ENCODE results near the gene CCNL2.
"Not testable (repeated sequence)": the region's sequence is repeated elsewhere in the genome, so short reads cannot be mapped to it uniquely, and the experiment has no call there.

The CCNL2 gene

DNA sequence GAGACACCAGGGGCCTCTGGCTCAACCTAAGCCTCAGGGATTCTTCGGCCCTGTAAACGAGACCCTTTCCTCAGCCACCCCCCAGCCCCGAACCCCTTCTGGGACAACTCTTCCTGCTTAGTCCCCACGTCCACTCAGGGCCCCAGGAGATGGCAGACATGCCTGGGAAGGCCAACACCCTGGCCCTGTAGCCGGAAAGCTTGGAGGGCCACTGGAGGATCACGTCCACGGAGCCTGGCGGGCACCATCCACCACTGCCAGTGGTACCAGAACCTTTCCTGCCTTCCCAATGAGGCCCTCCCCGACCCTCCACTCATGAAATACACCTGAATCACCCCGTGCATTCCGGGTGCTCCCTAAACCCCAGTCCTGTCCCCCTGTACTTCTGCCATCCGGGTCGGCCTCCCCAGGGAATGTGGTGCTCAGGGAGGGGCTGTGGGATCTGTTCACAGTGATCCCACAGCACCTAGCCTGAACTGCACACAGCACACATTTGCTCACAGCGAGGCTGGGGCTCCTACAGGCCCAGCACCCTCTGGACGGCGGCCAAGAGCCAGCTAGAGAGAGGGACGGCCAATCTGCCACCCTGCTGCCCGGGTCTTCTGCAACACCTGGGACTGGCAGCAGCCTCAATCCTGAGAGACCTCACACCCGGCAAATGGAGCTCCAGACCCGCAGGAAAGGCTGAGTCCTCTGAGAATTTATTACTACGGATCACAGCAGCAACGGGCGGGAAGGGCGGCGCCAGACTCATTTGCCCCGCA lies 25.9 kb downstream of the CCNL2 start:
- no peak for DNase-seq (ENCODE audit: low spot score)

DNA sequence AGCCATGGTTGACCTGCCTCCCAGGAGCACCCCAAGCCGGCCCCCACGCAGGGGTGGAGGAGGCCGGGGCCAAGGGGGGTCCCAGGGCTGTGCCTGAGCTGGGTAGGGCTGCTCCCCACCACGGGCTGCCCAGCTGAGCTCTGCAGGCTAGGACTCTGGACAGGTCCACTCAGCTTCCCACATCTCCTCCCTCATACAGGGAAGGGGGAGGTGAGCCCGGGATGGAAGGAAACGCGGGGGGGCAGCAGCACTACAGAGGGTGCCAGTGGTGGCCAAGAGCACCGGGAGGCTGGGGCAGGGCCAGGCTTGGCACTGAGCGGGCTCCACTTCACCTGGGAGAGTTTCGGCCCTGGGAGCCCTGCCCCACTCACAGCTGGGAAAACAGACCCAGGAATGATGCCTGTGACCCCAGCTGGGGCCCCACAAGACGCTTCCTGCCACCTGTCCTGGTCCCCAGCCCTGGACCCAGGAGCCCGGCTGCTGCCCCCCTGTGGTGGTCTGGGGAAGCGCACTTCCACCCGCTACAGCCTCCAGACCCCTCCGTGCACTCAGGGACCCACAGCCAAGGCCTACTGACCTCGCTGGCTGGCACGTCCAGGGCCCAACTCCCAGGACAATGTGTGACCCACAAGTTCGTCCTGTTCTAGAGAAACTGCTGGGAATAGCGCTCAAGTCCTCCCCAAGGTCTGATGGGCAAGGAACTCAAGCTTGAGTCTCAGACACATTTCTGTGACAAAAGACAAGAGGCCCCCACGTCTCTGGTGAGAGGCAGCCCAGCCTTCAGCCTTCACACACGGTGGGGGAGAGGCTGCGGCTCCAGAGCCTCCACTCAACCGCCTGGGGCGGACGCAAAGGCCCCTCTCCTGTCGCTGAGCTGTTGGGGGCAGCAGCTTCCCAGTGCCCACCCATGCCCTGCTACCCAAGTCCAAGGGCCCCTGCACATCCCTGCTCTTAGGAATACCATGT lies 27.1 kb downstream of the CCNL2 start:
- peak; percentile 85 for DNase-seq (ENCODE audit: low spot score)

DNA sequence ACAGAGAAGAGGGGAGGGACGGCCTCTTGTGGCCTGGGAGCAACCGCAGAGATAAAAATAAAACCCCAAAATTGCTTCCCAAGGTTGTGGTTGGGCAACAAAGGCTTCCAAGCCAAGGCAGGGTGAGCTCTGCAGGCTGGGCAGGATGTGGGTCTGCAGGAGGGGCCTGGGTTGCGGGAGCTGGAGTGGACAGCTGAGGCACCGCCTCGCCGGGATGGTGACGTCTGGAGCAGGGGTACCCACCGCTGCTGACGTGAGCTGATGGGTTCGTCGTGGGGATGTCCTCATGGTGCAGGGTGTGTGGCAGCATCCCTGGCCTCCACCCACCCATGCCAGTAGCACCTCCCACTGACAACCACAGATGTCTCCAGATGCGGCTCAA lies 27.8 kb downstream of the CCNL2 start:
- DNase-seq (ENCODE audit: low spot score): no peak

DNA sequence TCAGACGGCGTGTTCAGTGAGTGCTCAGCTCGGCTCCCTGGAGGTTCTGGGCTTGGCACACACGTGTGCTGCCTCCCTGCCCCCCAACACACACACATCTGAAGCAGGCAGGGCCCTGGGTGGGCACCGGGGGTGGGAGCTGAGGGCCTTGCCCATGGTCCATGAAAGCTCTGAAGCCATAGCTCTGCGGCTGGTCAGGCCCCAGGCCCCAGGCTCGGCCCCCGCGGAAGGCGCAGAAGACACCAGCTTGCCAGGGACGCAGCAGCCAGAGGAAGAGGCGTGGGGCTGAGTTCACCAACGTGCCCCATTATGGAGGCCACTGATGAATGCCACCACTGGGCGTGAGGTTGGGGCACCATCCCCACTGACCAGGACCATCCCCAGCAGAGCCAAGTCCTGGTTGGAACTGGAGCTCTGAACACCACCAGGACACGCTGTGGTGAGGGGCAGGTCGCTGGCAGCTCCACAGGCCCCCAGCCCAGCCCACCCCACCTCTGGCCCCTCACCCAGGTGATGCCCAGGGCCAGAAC lies 28.3 kb downstream of the CCNL2 start:
- DNase-seq (ENCODE audit: low spot score): no peak

DNA sequence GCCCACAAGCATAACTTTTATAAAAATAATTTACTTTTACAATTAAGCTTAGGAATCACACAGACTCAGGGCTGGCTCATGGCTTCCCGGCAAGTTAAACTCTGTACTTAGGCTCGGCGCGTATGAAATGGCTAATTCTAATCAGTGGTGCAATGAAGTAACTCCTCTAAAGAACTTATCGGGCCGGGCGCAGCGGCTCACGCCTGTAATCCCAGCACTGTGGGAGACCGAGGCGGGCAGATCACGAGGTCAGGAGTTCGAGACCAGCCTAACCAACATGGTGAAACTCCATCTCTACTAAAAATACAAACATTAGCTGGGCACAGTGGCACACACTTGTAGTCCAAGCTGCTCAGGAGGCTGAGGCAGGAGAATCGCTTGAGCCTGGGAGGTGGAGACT lies 29.0 kb downstream of the CCNL2 start:
- not testable (repeated sequence) for DNase-seq (ENCODE audit: low spot score)

DNA sequence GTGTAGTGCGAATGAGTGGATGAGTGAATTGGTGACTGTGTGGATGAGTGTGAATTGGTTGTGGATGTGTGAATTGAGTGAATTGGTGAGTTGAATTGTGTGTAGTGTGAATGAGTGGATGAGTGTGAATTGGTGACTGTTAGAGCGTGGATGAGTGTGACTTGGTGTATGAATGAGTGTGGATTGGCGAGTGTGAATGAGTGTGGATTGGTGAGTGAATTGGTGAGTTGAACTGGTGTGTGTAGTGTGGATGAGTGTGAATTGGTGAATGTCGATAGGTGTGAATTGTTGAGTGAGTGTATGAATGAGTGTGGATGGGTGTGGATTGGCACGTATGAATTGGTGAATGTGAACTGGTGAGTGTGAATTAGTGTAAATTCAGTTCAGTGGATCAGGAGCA lies 31.8 kb downstream of the CCNL2 start:
- no peak for DNase-seq (ENCODE audit: low spot score)

DNA sequence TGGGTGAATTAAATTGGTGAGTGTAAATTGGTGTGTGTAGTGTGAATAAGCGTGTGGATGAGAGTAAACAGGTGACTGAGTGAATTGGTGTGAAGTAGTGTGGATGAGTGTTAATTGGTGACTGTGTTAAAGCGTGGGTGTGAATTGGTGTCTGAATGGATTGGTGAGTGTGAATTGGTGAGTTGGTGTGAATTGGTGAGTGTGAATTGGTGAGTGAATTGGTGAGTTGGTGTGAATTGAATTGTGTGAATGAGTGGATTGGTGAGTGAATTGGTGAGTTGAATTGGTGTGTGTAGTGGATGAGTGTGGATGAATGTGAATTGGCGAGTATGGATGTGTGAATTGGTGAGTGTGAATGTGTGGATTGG lies 32.5 kb downstream of the CCNL2 start:
- DNase-seq (ENCODE audit: low spot score): no peak

DNA sequence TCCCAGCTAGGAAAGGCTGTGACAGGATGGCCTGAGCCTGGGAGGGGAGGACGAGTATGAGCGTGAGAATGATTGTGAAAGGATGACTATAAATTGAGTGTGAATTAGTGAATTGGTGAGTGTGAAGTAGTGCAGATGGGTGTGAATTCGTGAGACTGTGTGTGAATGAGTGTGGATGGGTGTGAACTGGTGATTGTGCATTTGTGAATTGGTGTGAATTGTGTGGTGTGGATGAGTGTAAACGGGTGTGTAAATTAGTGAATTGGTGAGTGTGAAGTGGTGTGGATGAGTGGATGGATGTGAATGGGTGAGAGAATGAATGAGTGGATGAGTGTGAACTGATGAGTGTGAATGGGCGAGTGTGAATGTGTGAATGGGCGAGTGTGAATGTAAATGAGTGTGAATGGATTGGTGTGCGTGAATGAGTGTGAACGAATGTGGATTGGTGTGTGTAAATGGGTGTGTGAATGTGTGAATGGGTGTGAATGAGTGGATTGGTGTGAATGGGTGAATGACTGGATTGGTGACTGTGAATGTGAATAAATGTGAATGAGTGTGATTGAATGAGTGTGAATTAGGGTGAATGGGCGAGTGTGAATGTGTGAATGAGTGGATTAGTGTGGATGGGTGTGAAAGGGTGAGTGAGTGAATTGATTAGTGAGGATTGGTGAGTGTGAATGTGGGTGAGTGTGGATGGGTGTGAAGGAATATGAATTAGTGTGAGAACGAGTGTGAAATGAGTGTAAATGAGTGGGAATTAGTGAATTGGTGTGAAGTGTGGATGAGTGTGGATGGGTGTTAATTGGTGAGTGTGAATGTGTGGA lies 33.0 kb downstream of the CCNL2 start:
- no peak for DNase-seq (ENCODE audit: low spot score)

DNA sequence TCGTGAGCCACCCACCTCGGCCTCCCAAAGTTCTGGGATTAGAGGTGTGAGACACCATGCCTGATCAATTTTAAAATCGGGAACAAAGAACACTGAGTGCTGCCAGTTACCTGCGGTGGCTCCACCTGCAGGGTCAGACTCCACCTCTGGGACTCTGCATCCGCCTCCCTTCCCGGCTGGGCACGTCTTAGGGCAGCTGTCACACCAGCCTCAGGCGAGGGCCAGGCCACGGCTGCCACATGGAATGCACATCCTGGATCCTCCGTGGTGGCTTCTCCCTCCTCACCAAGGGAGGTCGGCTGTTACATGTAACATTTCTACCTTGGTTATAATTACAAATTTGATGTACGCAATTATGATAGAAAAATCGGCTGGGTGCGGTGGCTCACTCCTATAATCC lies 34.9 kb downstream of the CCNL2 start:
- DNase-seq (ENCODE audit: low spot score): no peak

DNA sequence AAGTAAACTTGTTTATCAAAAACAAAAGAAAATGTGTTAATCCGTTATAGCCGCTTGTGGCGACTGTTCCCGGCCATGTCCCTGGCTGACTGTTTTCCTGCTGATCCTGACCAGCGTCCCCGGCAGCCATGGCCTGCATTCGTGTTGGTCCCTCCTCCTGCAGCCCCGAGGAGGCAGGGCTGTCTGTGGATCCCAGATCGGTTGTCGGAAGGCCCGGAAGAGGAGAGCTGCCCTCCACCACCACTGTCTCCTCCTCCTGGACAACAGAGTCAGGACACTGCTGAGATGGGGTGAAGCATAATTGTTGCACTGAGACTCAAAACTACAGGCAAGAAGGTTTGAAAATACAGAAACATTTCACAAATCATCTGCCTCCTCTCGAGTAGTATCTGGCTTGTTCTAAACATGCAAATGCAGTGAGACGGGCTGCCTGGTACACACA lies 37.1 kb downstream of the CCNL2 start:
- DNase-seq (ENCODE audit: low spot score): no peak

DNA sequence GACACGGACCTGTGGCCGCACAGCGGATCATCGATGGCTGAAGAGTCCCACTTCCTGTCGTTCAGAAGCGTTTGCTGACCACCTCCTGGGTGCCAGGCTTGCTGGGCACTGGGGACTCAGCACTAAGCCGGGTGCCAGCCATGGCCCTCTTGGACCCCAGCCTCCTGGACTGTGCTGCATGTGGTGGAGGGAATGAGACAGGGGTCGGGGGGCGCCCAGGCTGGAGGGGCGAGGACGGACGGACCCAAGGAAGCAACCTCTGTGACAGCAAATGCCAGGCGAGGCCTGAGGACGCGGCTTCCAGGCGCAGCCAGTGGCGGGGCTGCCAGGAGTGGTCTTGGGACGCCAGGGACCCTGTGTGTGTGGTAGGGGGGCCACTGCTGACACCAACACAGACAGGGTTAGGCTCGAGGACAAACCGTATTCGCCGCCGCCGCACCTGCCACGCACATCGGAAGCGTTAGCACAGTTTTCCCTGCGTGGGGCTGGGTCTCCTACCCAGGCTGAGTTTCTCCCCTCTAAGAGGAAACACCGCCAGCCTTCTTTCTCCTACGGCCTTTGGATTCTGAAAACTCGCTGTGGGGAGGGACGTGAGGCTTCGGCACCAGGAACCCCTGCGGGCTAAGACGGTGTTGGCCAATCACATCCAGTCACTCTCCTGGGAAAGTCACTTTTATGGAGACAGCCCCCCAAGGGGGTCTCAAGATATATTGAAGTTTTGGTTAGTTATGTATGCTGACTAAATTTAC lies 37.7 kb downstream of the CCNL2 start:
- no peak for DNase-seq (ENCODE audit: low spot score)

DNA sequence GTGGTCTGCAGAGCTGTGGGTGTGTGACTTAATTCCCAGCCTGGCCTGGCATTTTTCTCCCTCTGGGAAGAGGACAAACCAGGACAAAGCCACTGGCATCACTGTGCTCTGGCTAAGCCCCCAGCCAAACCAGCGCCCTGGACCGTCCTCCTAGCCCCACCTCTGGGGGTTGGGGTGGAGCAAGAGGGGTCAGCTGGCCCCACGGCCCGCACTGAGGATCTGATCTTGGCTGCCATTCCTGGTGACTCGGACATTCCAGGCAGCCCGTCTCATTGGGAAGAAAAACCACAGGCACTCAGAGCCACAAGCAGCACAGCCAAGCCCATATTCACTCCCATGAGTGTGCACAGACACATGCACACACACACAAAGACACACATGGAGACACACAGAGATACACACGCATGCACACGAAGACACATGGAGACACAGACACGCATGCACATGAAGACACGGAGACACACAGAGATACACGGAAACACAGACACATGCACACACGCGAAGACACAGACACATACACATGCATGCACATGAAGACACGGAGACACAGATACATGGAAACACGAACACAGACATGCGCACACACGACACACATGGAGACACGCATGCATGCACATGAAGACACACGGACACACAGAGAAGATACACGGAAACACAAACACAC lies 38.5 kb downstream of the CCNL2 start:
- no peak for DNase-seq (ENCODE audit: low spot score)

DNA sequence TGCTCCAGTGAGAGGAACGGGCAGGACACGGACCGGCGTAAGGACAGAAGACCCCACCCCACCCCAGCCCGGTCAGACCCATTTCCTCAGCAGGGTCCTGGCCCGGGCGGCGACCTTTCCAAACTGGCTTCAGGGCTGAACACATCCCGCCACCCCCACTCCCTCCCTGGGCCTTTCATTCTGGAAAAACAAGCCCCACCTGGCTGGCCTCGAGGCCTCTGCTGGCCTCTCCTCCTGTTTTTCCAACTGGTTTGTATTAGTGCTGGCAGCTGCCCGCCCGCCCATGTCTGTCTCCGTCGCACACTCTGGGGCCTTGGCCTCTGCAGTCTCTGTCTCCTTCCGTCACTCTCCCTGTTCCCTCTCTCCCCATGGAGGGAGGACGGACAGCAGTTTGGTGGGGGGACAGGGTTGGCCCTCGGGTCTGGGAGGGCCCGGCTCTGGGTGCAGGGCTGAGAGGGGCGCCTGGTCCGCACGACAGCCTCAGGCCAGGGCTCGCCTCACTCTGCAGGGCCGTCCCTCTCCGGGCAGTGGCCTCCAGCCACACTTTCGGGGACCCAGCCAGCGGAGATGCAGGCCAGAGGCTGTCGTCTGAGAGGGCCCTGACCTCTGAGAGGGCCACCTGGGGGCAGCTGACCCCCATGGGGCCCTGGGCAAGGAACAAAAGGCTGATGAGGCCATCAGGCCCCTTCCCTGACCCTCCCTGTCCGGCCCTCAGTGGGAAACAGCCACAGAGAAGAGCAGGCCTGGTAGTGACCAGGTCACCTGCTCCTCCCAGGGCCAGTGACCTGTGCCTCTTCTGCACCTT lies 39.3 kb downstream of the CCNL2 start:
- DNase-seq (ENCODE audit: low spot score): no peak

DNA sequence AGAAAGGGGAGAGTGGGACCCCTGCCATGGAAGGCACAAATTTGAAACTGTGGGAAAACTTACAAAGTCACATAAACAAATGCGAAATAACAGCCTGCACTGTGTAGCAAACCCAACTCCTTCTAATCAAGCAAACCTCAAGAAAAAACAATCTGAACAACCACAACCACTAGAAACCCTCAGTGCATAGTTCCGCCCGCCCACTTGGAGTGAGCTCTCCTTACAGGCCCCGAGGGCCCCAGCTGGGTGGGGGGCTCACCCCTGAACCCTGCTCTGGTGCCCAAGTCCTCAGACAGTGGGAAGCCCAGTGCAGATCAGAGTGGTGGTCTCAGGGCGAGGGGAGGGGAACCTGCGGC lies 39.8 kb downstream of the CCNL2 start:
- DNase-seq (ENCODE audit: low spot score): no peak

DNA sequence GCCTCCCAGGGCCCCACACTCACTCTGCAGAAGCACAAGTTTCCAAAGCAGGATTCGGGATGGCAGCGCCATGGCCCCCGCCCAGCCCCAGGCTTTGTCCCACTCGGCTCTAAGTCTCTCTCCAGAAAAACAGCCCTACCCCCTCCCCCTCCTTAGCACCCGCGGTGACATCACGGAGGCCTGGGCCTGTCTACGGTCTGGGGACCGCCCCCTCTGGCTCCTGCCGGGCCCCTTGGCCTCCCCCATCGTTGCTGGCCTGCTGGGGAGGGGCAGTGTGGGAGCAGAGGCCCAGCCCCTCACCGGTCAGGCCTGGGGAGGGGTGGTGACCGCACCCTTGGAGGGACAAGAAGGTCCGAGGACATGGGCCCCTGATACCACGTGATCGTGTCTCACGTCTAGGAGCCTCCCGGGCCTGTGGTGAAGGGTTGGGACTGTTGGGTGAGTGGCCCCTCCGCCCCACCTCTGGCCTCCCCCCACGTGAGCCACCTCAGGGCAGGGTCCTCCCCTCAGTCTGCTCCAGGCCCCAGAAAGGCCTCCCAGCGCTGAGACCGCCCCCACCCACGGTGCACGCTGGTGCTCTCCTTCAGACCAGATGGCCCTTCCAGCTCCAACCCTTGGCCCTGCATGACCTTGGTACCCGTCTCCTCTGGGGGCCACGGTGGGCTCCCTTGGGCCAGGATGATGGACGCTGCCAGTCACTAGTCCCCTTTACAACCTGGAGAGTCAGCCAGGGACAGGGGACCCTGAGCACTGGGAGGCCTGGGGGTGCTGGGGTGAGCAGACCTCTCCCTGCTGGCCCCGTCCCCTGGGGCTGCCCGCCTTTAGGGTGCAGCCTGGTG lies 40.5 kb downstream of the CCNL2 start, which contains the start of gene MXRA8:
MXRA8 (minus strand) TSS at position 123 of the 839 bp plus-strand sequence; CDS start at position 72, 51 bp downstream.
- DNase-seq (ENCODE audit: low spot score): no peak

DNA sequence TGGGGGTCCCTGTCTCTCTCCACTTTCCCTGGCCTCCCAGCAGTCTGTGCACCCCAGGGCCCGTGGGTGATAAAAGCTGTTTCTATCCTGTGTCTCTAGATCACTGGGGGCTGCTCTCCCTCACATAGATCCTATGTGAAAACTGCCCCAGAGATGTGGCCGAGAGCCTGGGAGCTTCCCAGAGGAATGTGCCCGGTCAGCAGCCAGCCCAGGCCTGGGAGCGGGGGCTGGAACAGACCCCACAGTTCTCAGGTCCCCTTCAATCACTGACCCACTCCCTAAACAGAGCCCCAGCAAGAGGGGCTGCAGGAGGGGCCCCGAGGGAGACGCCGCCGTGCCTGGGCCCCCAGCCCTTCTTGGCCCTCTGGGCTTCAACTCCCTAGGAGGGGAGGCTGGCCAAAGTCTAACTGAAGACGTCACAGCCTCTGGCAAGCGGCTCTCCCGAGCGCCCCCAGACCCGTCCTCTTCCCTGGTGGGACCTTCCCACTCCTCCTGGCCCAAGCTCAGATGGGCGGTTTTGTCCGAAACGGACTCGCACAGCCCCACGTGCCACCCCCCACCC lies 41.2 kb downstream of the CCNL2 start:
- no peak for DNase-seq (ENCODE audit: low spot score)

DNA sequence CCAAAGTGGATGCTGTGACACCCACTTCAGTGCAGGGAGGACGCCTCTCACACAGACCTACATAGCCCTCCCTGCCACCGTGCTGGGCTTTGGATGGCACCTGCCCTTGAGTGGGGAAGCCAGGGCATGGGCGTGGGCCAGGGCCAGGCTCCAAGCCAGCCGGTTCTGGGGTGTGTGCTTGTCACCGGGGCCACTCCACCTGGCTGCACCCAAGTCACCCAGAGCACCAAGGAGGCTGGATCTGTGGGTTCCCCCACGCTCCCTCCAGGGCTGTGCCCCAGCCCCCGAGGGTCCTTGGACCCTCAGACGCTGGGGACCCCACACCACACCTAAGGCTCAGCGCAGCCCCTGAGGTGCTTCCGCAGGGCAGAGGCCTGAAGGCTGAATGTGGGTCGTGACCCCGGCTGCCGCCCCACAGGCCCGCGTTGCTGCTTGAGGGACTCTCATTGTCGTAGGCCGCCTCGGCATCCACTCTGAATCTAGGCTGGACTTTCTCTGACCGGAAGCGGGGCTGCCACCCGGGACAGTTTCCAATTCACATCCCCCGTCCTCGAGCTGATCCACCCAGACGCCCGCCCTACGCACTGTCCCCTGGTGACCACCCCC lies 42.2 kb downstream of the CCNL2 start:
- no peak for DNase-seq (ENCODE audit: low spot score)

DNA sequence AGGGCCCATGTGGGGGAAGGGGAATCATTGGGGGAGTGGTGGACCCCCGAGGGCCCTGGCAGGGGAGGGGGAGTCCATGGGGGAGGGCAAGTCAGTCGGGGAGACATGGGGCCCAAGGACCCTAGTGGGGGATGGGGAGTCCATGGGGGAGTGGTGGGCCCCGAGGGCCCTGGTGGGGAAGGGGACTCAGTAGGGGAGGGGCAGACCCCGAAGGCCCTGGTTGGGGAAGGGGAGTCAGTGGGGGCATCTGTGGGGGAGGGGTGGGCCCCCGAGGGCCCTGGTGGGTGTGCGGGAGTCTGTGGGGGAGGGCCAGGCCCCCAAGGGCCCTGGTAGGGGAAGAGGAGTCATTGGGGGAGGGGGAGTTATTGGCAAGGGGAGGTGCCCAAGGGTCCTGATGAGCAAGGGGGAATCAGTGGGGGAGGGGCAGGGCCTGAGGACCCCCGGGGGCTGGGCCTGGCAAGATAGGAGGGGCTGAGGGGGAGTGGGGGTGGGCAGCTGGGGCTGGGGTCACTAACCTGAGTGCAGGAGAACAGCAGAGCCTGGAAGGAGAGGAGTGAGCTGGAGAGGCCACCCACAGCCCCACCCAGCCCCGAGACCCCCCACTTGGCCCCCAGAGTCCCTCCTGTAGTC lies 42.9 kb downstream of the CCNL2 start:
- DNase-seq (ENCODE audit: low spot score): no peak

Data from D341Med (cell line).